Osteocyte (in vitro differentiated cells): ENCODE data around the gene IDUA. TPM values are rescaled to one million over a fixed set of nuclear protein-coding genes. Genes with fewer than 3 reads are reported as not detected.

Experiments
- DNase-seq: peaks from one replicate; pipeline ENCODE4 v3.0.0; 2021; ENCODE audit warnings: mixed read lengths; ENCODE audit not compliant: unreplicated experiment; ENCODE audit errors: extremely low spot score
- H3K27ac Mint-ChIP-seq: one replicate; pipeline ENCODE4 v1.8.0; 2021; ENCODE audit warnings: mild to moderate bottlenecking, mixed read lengths; ENCODE audit not compliant: unreplicated experiment
- H3K27me3 Mint-ChIP-seq: one replicate; pipeline ENCODE4 v1.8.0; 2021; ENCODE audit warnings: mixed read lengths; ENCODE audit not compliant: unreplicated experiment
- H3K36me3 Mint-ChIP-seq: one replicate; pipeline ENCODE4 v1.8.0; 2021; ENCODE audit warnings: mixed read lengths; ENCODE audit not compliant: unreplicated experiment
- H3K4me1 Mint-ChIP-seq: one replicate; pipeline ENCODE4 v1.8.0; 2021; ENCODE audit warnings: mixed read lengths; ENCODE audit not compliant: unreplicated experiment
- H3K4me3 Mint-ChIP-seq: one replicate; pipeline ENCODE4 v1.8.0; 2021; ENCODE audit warnings: mild to moderate bottlenecking, moderate library complexity, mixed read lengths; ENCODE audit not compliant: unreplicated experiment
- H3K9me3 Mint-ChIP-seq: one replicate; pipeline ENCODE4 v1.8.0; 2021; ENCODE audit warnings: mixed read lengths; ENCODE audit not compliant: unreplicated experiment
- total RNA-seq: library from RNA; stranded (reverse); gene quantifications from 2 replicates; pipeline ENCODE4 v1.2.1, GENCODE V29; 2021
- TF ChIP-seq, protein P1 (sequence below): fragments of 200-600 bp; sonication (generic); IDR thresholded peaks from 2 replicates; pipeline ENCODE4 v1.5.0; 2021; ENCODE audit warnings: antibody characterized with exemption, mild to moderate bottlenecking, moderate library complexity

Gene IDUA
- total RNA-seq, 1 donor from 2014 or later, result 67.8 TPM

DNA sequence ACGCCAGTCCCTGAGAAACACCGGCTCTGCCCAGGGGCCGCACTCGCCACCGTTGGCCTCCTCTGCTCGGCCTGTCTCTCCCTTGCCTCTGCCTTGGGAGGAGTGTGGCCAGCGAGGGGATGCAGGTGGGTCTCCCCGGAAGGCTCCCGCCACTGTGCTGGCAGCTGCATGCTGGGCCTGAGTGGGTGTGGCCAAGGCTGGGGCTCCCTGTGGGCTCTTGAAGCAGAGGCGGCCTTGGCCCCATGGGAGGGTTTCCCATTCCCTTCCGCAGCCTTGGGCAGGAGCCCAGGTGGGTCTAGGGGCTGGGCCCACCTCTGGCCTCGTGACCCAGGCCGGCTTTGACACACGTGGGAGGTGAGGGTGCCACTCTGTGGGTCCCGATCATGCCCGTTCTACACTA lies 43.7 kb downstream of the IDUA start:
- TF ChIP-seq, protein P1, sequence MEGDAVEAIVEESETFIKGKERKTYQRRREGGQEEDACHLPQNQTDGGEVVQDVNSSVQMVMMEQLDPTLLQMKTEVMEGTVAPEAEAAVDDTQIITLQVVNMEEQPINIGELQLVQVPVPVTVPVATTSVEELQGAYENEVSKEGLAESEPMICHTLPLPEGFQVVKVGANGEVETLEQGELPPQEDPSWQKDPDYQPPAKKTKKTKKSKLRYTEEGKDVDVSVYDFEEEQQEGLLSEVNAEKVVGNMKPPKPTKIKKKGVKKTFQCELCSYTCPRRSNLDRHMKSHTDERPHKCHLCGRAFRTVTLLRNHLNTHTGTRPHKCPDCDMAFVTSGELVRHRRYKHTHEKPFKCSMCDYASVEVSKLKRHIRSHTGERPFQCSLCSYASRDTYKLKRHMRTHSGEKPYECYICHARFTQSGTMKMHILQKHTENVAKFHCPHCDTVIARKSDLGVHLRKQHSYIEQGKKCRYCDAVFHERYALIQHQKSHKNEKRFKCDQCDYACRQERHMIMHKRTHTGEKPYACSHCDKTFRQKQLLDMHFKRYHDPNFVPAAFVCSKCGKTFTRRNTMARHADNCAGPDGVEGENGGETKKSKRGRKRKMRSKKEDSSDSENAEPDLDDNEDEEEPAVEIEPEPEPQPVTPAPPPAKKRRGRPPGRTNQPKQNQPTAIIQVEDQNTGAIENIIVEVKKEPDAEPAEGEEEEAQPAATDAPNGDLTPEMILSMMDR, result no peak
- H3K4me1 Mint-ChIP-seq, result peaks cover 14% of the 10 kb centered on the region
- H3K36me3 Mint-ChIP-seq, result no peaks in the 10 kb centered on the region
- H3K27me3 Mint-ChIP-seq, result no peaks in the 10 kb centered on the region
- no peak overlapping the region for H3K4me3 Mint-ChIP-seq
- no peak for DNase-seq
- H3K9me3 Mint-ChIP-seq, result no peaks in the 10 kb centered on the region
- H3K27ac Mint-ChIP-seq, result no peak overlapping the region

DNA sequence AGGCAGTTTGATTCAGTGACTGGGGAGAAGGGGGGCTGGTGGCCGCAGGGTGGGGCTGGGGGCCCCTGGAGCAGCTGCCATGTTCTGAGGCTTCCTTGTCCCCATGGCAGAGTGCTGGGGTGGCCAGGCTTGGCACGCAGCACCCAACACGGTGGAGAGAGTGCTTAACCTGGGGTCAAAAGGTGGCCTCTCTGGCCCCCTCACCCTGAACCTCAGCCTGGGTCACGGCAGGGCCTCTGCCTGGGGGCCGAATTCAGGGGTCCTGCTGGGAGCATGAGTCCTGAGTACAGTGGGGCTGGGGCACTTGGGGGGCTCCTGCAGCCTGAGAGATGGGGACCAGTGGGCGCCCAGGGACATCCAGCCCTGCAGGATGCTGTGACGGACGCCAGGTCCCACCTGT lies 44.5 kb downstream of the IDUA start:
- no peaks in the 10 kb centered on the region for H3K27me3 Mint-ChIP-seq
- no peak overlapping the region for H3K27ac Mint-ChIP-seq
- DNase-seq, result no peak

DNA sequence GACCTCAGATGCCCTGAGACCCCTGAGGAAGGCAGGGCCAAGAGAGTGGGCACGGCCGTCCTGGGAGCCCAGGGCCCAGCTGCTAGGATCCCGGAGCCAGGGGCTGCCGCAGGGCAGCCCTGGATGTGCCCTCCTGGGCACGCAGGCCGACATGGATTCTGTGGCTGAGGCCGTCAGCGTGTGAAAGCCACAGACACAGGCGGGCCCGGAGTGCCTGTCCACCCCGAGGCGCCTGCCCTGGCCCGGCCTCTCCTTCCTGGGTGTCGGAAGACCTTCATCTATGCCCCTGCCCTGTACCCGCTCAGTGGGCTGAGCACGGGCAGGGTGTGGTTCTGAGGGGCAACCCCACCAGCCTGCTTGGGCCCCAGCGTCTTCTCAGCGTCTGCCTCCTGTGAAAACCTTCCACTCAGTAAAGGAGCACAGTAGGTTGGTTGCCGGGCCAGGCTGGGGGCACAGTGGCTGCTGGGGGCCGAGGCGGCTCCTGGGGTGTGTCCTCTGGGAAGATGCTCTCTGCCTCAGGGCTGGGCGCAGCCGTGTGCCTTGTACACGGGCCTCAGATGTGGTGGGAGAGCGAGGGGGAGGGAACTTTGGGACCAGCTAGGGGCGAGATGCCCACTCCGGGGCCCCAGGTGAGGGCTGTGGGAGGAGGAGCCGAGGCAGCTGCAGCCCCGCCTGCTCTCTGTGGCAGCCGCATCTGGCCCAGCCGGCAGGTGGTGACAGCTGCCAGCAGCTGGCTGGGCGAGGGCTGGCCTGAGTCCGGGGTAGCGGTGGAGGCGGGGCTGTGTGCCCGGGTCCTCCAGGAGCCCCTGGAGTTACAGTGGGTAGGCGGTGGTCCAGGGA lies 45.3 kb downstream of the IDUA start:
- no peaks in the 10 kb centered on the region for H3K27me3 Mint-ChIP-seq
- no peak overlapping the region for H3K27ac Mint-ChIP-seq
- no peak overlapping the region for H3K4me3 Mint-ChIP-seq
- peaks cover 13% of the 10 kb centered on the region for H3K4me1 Mint-ChIP-seq
- no peaks in the 10 kb centered on the region for H3K9me3 Mint-ChIP-seq
- TF ChIP-seq, protein P1, result no peak
- H3K36me3 Mint-ChIP-seq, result no peaks in the 10 kb centered on the region
- no peak for DNase-seq

More for the DNA sequence above, 44.5 kb downstream of the IDUA start:
- Mint-ChIP-seq H3K4me3 (no peak overlapping the region), H3K4me1 (peaks cover 14% of the 10 kb centered on the region), H3K9me3 (no peaks in the 10 kb centered on the region), H3K36me3 (no peaks in the 10 kb centered on the region)
- TF ChIP-seq, protein P1, result no peak

DNA sequence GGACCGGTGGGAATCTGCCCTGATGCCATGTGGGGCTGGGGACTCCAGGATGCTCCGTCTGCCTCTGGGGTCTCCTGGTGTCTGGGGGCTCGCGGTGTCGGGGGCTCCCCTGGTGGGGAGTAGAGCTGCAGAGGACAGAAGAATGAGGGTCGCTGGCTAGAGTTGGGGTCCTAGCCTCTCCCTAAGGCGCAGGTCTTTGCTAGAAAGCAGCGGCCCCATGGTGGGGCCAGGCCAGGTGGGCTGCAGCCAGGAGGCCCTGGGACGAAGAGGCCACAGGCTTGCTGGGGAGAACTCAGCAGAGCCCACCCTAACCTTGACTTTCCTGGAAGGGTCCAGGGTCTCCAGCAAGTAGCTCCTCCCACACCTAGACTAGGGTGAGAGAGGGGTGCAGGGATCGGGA lies 46.0 kb downstream of the IDUA start:
- TF ChIP-seq, protein P1, result no peak
- no peak for DNase-seq
- H3K9me3 Mint-ChIP-seq, result no peaks in the 10 kb centered on the region
- H3K36me3 Mint-ChIP-seq, result no peaks in the 10 kb centered on the region
- H3K27me3 Mint-ChIP-seq, result no peaks in the 10 kb centered on the region
- no peak overlapping the region for H3K27ac Mint-ChIP-seq
- peaks cover 11% of the 10 kb centered on the region for H3K4me1 Mint-ChIP-seq
- no peak overlapping the region for H3K4me3 Mint-ChIP-seq

DNA sequence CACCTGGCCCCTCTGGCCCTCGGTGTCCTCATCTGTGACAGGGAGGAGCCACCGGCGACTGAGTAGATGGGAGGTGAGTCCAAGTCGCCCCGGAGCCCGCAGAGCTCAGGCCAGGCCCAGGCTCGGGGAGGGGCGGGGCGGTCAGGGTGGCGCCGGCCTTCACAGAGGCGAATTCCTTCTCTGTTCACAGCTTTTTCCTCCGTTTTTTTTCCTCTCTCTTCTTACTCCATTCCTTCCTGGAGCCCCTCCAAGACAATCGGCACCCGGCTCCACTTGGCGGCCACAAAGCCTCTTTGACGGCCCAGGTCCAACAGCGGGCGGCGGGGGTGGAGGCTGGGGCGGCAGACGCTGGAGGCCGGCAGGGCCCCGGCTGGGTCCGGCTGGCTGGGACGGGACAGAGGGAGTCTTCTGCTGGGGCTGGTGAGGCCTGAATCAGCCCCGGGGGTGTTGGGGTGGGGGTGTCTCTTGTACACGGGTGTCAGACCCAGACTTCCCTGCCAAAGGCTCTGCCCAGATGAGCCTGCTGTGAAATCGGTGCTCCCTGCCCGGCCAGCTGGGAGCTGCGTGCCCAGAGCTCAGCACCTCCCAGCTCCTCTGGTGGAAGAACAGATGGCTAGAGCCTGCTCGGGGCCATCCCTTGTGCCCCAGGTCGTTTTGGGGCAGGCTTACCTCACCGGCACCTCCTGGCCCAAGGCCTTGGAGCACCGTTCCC lies 47.2 kb downstream of the IDUA start:
- H3K4me1 Mint-ChIP-seq, result peaks cover 14% of the 10 kb centered on the region
- no peaks in the 10 kb centered on the region for H3K36me3 Mint-ChIP-seq
- H3K4me3 Mint-ChIP-seq, result no peak overlapping the region
- no peak for DNase-seq
- TF ChIP-seq, protein P1, result no peak
- H3K9me3 Mint-ChIP-seq, result no peaks in the 10 kb centered on the region
- H3K27ac Mint-ChIP-seq, result no peak overlapping the region
- no peaks in the 10 kb centered on the region for H3K27me3 Mint-ChIP-seq
